ENCODE data around the gene SAMD4B.

The SAMD4B gene

DNA sequence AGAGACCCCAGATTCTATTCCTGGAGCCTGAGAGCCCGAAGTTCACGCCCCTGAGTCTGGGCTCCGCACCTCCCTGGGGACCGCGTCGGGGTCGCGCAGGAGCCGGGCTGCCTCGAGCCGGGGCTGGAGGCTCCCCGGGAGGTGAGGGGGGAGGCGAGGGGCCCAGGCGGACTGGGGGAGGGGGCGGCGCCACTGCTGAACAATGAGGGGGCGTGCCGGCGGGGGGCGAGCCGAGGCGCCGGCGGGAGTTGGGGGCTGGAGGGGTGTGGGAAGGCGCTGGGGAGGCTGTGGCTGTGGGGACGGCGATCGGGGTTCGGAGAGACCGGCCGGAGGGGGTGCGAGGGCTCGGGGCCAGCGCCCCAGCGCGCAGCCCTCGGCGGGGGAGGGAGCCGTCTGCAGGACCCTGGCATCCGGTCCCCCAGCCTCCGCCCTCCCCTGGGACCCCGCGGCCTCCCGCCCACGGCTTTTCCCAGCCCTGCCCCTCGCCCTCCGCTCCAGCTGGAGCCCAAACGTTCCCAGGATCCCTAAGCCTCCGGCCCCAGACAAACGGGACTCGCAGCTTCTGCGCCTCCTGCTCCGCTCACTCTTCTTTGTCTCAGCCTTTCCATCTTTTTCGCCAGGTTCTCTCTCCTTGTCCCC, 71.2 kb downstream of the SAMD4B start:
- peak overlapping the region; percentile 92 for H3K4me3 ChIP-seq (ENCODE audit: low read length)
- no peak for DNase-seq (ENCODE audit: low read depth)
- TF ChIP-seq, protein P1, sequence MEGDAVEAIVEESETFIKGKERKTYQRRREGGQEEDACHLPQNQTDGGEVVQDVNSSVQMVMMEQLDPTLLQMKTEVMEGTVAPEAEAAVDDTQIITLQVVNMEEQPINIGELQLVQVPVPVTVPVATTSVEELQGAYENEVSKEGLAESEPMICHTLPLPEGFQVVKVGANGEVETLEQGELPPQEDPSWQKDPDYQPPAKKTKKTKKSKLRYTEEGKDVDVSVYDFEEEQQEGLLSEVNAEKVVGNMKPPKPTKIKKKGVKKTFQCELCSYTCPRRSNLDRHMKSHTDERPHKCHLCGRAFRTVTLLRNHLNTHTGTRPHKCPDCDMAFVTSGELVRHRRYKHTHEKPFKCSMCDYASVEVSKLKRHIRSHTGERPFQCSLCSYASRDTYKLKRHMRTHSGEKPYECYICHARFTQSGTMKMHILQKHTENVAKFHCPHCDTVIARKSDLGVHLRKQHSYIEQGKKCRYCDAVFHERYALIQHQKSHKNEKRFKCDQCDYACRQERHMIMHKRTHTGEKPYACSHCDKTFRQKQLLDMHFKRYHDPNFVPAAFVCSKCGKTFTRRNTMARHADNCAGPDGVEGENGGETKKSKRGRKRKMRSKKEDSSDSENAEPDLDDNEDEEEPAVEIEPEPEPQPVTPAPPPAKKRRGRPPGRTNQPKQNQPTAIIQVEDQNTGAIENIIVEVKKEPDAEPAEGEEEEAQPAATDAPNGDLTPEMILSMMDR (IDR thresholded peaks at IDR 0.05; ENCODE audit: insufficient read depth, low read depth, low read length, missing control alignments) = no peak

DNA sequence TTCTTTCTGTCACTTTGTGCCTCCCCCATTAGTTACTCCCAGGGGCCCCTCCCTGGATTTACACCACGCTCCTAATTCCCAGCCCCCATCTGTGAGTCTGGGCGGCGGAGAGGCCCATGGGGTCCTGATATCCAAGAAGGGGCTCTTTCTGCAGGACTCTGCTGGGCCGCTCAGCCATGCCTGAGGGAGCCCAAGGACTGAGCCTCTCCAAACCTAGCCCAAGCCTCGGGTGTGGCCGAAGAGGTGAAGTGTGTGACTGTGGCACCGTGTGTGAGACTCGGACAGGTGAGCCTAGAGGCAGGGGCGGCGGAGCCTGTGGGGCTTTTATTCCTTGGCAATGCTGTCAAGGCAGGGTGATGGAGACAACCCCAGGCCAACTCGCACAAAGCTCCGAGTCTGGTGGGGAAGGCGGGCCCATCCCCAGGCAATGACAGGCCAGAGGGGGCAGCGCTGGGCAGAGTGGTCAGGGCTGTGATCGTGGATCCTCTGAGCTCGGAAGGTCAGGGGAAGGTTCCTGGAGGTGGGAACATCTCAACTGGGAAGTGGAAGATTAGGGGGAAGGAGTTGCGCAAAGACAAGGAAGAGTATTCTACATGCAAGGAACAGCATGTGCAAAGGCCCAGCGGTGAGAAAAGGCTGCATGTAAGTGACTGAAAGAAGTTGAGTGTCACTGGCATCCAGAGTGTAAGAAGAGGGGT, 71.8 kb downstream of the SAMD4B start:
- TF ChIP-seq, protein P1 (IDR thresholded peaks at IDR 0.05; ENCODE audit: insufficient read depth, low read depth, low read length, missing control alignments) = no peak
- peak overlapping the region; percentile 92 for H3K4me3 ChIP-seq (ENCODE audit: low read length)
- no peak for DNase-seq (ENCODE audit: low read depth)

DNA sequence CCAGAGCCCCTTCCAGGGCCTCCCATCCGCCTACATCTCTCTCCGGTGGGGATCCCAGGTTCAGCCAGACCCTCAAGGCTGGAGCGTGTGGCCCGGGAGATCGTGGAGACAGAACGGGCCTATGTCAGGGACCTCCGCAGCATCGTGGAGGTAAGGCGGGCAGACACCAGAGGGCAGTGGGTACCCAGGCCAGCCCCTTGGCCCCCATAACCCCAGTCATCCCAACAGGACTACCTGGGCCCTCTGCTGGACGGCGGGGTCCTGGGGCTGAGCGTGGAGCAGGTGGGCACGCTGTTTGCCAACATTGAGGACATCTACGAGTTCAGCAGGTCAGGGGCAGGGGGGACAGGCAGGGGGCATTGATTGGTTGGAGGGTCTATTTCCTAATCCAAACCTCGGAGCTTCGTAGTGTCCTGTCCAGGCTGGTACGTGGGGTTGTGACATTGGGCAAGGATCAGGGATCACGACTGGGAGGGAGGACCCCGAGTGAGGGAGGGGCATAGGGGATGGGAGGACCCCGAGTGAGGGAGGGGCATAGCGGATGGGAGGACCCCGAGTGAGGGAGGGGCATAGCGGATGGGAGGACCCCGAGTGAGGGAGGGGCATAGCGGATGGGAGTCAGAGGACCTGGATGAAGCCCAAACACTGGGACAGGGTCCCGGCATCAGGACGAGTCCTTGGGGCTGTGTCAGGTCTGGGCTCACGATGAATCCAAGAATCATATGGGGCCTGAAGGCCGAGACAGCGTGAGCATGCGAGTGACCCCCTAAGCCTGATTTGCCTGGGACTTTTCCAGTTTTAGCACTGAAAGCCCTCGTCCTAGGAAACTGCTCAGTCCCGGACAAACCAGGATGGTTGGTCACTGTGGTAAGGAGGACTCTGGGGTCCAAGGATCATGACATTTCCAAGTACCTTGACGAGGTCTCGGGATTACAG, 73.2 kb downstream of the SAMD4B start:
- no peak for DNase-seq (ENCODE audit: low read depth)
- no peak overlapping the region for H3K4me3 ChIP-seq (ENCODE audit: low read length)
- TF ChIP-seq, protein P1 (IDR thresholded peaks at IDR 0.05; ENCODE audit: insufficient read depth, low read depth, low read length, missing control alignments) = no peak

DNA sequence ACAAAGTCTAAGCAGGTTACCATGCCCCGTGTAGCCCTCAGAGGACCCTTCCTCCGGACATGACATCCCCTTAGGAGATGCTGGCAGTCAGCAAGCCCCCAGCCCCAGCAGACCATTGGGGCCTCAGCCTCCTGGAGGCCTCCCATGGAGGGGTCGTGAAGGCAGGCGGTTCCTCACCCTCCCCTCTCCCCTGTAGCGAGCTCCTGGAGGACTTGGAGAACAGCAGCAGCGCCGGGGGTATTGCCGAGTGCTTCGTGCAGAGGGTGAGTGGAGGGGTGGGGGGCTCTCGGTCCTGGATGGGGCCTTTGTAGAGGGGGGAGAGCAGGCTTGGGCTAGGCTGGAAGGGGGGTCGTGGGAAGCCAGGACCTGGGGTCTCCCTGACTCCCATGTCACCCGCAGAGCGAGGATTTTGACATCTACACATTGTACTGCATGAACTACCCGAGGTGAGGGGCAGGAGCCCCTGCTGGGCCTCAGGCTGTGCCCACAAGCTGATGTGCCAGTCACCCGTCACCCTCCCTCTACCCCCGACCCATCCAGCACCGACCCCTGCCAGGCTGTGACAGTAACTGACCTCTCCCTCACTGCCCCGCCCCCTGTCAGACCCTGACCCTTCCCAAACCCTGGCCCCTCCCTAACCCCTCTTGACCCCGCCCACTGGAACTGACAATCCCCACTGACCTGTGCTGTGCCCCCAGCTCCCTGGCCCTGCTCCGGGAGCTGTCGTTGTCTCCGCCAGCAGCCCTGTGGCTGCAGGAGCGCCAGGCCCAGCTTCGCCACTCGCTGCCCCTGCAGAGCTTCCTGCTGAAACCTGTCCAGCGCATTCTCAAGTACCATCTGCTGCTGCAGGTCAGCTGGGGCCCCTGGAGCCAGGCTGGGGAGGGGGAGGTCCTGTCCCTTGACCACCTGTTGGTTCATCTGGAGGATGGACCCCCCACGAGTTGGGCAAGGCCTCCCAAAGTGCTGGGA, 74.2 kb downstream of the SAMD4B start:
- DNase-seq (ENCODE audit: low read depth) = no peak
- no peak overlapping the region for H3K4me3 ChIP-seq (ENCODE audit: low read length)
- TF ChIP-seq, protein P1 (IDR thresholded peaks at IDR 0.05; ENCODE audit: insufficient read depth, low read depth, low read length, missing control alignments) = no peak

DNA sequence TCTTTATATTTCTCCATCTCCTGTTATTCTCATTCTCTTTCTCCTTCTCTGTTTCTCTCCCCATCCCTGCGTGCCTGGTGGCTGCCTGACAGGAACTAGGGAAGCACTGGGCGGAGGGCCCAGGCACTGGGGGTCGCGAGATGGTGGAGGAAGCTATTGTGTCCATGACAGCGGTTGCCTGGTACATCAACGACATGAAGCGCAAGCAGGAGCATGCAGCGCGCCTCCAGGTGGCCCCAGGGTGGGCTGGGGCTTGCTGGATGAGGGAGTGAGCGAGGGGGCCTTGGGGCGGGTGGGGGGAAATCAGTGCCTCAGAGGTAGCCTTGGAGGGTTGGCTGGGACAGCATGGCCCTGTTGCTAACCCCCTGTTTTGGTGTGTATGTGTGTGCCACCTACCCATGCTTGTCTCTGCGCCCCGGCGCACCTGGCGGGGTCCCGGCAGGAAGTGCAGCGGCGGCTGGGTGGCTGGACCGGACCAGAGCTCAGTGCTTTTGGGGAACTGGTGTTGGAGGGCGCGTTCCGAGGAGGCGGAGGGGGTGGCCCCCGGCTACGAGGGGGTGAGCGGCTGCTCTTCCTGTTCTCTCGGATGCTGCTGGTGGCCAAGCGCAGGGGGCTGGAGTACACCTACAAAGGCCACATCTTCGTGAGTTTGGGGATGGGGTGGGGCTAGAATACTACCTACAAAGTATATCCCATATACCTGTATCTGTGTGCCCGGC, 75.4 kb downstream of the SAMD4B start:
- no peak overlapping the region for H3K4me3 ChIP-seq (ENCODE audit: low read length)
- TF ChIP-seq, protein P1 (IDR thresholded peaks at IDR 0.05; ENCODE audit: insufficient read depth, low read depth, low read length, missing control alignments) = no peak

More for the DNA sequence above, 75.4 kb downstream of the SAMD4B start:
- DNase-seq (ENCODE audit: low read depth) = no peak

All from epithelial cell of esophagus (primary cell).